ENCODE data around the gene METTL22. TPM values are rescaled to one million over a fixed set of nuclear protein-coding genes. Genes with fewer than 3 reads are reported as not detected.
A peak's percentile ranks its signal among the peaks of the same experiment; 100 is the strongest.

The METTL22 gene
- total RNA-seq: 14.9 TPM

GRCh38 chr16:8621572-8622314, at the start of gene METTL22:
Gene METTL22 (plus strand): TSS chr16:8621698. CDS start chr16:8625666, 3,968 bp downstream.
- peak; percentile 93 for DNase-seq (ENCODE audit: low spot score)
- peak; percentile 99 for ATAC-seq

- DNase-seq (ENCODE audit: low spot score): no peak
Measured at GRCh38 chr16:8572063-8572918, 49.2 kb upstream of the METTL22 start.

GRCh38 chr16:8572919-8573724, 48.4 kb upstream of the METTL22 start:
- ATAC-seq (peak; percentile 66), DNase-seq (ENCODE audit: low spot score) (no peak)

More at GRCh38 chr16:8572063-8572918, 49.2 kb upstream of the METTL22 start:
- no peak for ATAC-seq

GRCh38 chr16:8575399-8575798, 46.1 kb upstream of the METTL22 start:
- DNase-seq (ENCODE audit: low spot score): no peak
- no peak for ATAC-seq

- no peak for ATAC-seq
- no peak for DNase-seq (ENCODE audit: low spot score)
Measured at GRCh38 chr16:8576141-8577004, 45.1 kb upstream of the METTL22 start.

- ATAC-seq (no peak), DNase-seq (ENCODE audit: low spot score) (no peak)
Measured at GRCh38 chr16:8577678-8578304, 43.7 kb upstream of the METTL22 start.

- ATAC-seq (no peak), DNase-seq (ENCODE audit: low spot score) (no peak)
Measured at GRCh38 chr16:8579559-8579958, 41.9 kb upstream of the METTL22 start.

GRCh38 chr16:8581831-8582580, 39.5 kb upstream of the METTL22 start:
- DNase-seq (ENCODE audit: low spot score) (no peak), ATAC-seq (peak; percentile 53)

GRCh38 chr16:8583199-8583598, 38.3 kb upstream of the METTL22 start:
- DNase-seq (ENCODE audit: low spot score) (no peak), ATAC-seq (no peak)

GRCh38 chr16:8583732-8584131, 37.8 kb upstream of the METTL22 start:
- no peak for DNase-seq (ENCODE audit: low spot score)
- no peak for ATAC-seq

- DNase-seq (ENCODE audit: low spot score) (no peak), ATAC-seq (no peak)
Measured at GRCh38 chr16:8585041-8585440, 36.5 kb upstream of the METTL22 start.

GRCh38 chr16:8585857-8586256, 35.6 kb upstream of the METTL22 start:
- ATAC-seq: no peak

GRCh38 chr16:8587065-8587464, 34.4 kb upstream of the METTL22 start:
- no peak for DNase-seq (ENCODE audit: low spot score)
- no peak for ATAC-seq

More at GRCh38 chr16:8585857-8586256, 35.6 kb upstream of the METTL22 start:
- DNase-seq (ENCODE audit: low spot score): no peak

GRCh38 chr16:8588682-8589056, 32.8 kb upstream of the METTL22 start:
- no peak for ATAC-seq
- DNase-seq (ENCODE audit: low spot score): no peak

GRCh38 chr16:8589057-8589899, 32.2 kb upstream of the METTL22 start:
- ATAC-seq: peak; percentile 66
- no peak for DNase-seq (ENCODE audit: low spot score)

- no peak for DNase-seq (ENCODE audit: low spot score)
- no peak for ATAC-seq
Measured at GRCh38 chr16:8589900-8590688, 31.4 kb upstream of the METTL22 start, which contains the start of gene TMEM114. Gene TMEM114 (minus strand): TSS chr16:8590511. CDS start chr16:8589838, 673 bp downstream.

GRCh38 chr16:8590811-8591210, 30.7 kb upstream of the METTL22 start:
- DNase-seq (ENCODE audit: low spot score) (no peak), ATAC-seq (no peak)

Measured in left lobe of liver (tissue), 2 donors.